ENCODE results near the gene SWSAP1.
"Not testable (repeated sequence)": the region's sequence is repeated elsewhere in the genome, so short reads cannot be mapped to it uniquely, and the experiment has no call there.

Gene SWSAP1

GRCh38 chr19:11374433-11375142, at the start of gene SWSAP1:
Gene SWSAP1 (plus strand): TSS chr19:11374666. CDS start chr19:11374681, 15 bp downstream.
- DNase-seq: peak; percentile 99

- no peak for DNase-seq
Observed at GRCh38 chr19:11324748-11325389, 49.6 kb upstream of the SWSAP1 start.

GRCh38 chr19:11325544-11325943, 48.9 kb upstream of the SWSAP1 start:
- no peak for DNase-seq

GRCh38 chr19:11330127-11330526, 44.3 kb upstream of the SWSAP1 start:
- DNase-seq: no peak

GRCh38 chr19:11331502-11331901, 43.0 kb upstream of the SWSAP1 start:
- DNase-seq: no peak

- DNase-seq: no peak
Observed at GRCh38 chr19:11332822-11333221, 41.6 kb upstream of the SWSAP1 start.

- DNase-seq: not testable (repeated sequence)
Observed at GRCh38 chr19:11333838-11334237, 40.6 kb upstream of the SWSAP1 start.

- DNase-seq: no peak
Observed at GRCh38 chr19:11335449-11336146, 38.9 kb upstream of the SWSAP1 start.

- DNase-seq: no peak
Observed at GRCh38 chr19:11337080-11337479, 37.4 kb upstream of the SWSAP1 start.

GRCh38 chr19:11338121-11338520, 36.3 kb upstream of the SWSAP1 start:
- no peak for DNase-seq

- DNase-seq: no peak
Observed at GRCh38 chr19:11338569-11339253, 35.8 kb upstream of the SWSAP1 start.

GRCh38 chr19:11339254-11340098, 35.0 kb upstream of the SWSAP1 start, which contains the start of gene RAB3D:
Gene RAB3D (minus strand): TSS chr19:11339657. CDS start chr19:11337399, 2,258 bp downstream.
- DNase-seq: peak; percentile 83

GRCh38 chr19:11340099-11340467, 34.4 kb upstream of the SWSAP1 start:
- not testable (repeated sequence) for DNase-seq

- no peak for DNase-seq
Observed at GRCh38 chr19:11342429-11342828, 32.0 kb upstream of the SWSAP1 start.

- no peak for DNase-seq
Observed at GRCh38 chr19:11345122-11345803, 29.2 kb upstream of the SWSAP1 start.

GRCh38 chr19:11346104-11346940, 28.1 kb upstream of the SWSAP1 start, which contains the start of the genes CCDC159 and TMEM205:
Gene CCDC159 (plus strand): TSS chr19:11346519. CDS start chr19:11346607, 88 bp downstream.
Gene TMEM205 (minus strand): TSS chr19:11346268. CDS start chr19:11345619, 649 bp downstream.
- DNase-seq: peak; percentile 99

- DNase-seq: no peak
Observed at GRCh38 chr19:11347546-11348039, 26.9 kb upstream of the SWSAP1 start.

- no peak for DNase-seq
Observed at GRCh38 chr19:11349171-11349570, 25.3 kb upstream of the SWSAP1 start.

GRCh38 chr19:11354102-11354501, 20.4 kb upstream of the SWSAP1 start:
- not testable (repeated sequence) for DNase-seq
